Breast epithelium (tissue), 4 donors: ENCODE measurements around the gene DNAH10. TPM values are rescaled to one million over a fixed set of nuclear protein-coding genes. Genes with fewer than 3 reads are reported as not detected.

Source experiments
- DNase-seq, 2 donors: peaks; one replicate each; pipeline ENCODE4 v3.0.0-alpha.2; 2019; ENCODE audit warnings: low spot score in 2 of 2
- H3K27ac ChIP-seq, 2 donors: fragments of 200-600 bp; sonication (generic) in 1 of 2; one replicate each; pipeline ENCODE4 v1.5.1; 2016 to 2019; ENCODE audit warnings: mild to moderate bottlenecking in 1 of 2
- H3K27me3 ChIP-seq, 2 donors: fragments of 200-600 bp; sonication (generic) in 1 of 2; one replicate each; pipeline versions ENCODE4 v1.5.1 to v1.6.0; 2017 to 2019; ENCODE audit warnings: control low read depth in 1 of 2, mild to moderate bottlenecking in 1 of 2
- H3K36me3 ChIP-seq: fragments of 200-600 bp; one replicate; pipeline ENCODE4 v1.5.1; 2019
- H3K4me1 ChIP-seq, 2 donors: fragments of 200-600 bp; sonication (generic); one replicate each; pipeline ENCODE4 v1.5.1; 2016 to 2019; ENCODE audit warnings: control low read depth in 1 of 2
- H3K4me3 ChIP-seq, 3 donors: fragments of 200-600 bp; sonication (generic); 1 replicate in 2 of 3; 2 replicates in 1 of 3; pipeline ENCODE4 v1.5.1; 2016 to 2019; ENCODE audit warnings: mild to moderate bottlenecking in 3 of 3, moderate library complexity in 2 of 3
- H3K9me3 ChIP-seq, 2 donors: fragments of 200-600 bp; sonication (generic) in 1 of 2; one replicate each; pipeline ENCODE4 v1.5.1; 2016 to 2019; ENCODE audit warnings: control low read depth in 1 of 2
- POLR2A ChIP-seq: fragments of 450-650 bp; IDR thresholded peaks from one replicate; pipeline ENCODE4 v1.6.1; 2016; ENCODE audit warnings: antibody characterized with exemption, mild to moderate bottlenecking, moderate library complexity
- POLR2AphosphoS5 ChIP-seq, 3 donors: sonication (generic); formaldehyde crosslinking; IDR thresholded peaks; one replicate each; pipeline ENCODE4 v1.6.1; 2017; ENCODE audit warnings: antibody characterized with exemption in 3 of 3
- intact Hi-C: fragments of 100-400 bp; cut with DNase I; formaldehyde crosslinking; loops from one replicate; pipeline ENCODE4 v1.15.1; 2023; ENCODE audit warnings: low total_unique reads
- total RNA-seq, 3 donors: library from RNA; depleted of rRNA; stranded (reverse); fragments of >200 nt; gene quantifications; one replicate each; pipeline ENCODE4 v1.1.0, GENCODE V29; 2016
- TF ChIP-seq, protein P1 (sequence below), 3 donors: fragments of 450-650 bp; IDR thresholded peaks; one replicate each; pipeline ENCODE4 v1.5.1; 2016 to 2017; ENCODE audit warnings: antibody characterized with exemption in 3 of 3, mild to moderate bottlenecking in 3 of 3, moderate library complexity in 3 of 3

The DNAH10 gene
- total RNA-seq, 3 donors from 2014 or later: under 0.01 to 0.44 (median 0.33) TPM

DNA sequence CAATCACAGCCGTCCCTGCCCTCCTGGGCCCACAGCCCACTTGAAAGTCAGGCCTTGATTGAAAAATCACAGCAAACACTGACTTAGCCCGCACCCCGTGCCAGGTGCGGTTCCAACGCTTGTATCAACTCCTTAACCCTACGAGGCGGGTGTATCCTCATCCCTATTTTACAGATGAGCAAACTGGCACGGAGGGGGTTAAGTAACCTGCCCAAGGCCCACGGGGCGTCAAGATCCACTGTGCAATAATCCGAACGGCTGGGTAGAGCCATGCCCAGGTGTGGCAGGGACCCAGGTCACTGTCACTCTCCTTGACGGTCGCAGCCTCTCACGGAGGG, 583 bp downstream of the DNAH10 start:
- intact Hi-C loops: no loop called here
- Histone ChIP-seq H3K36me3 (no peaks in the 10 kb centered on the region), H3K4me3 (peak overlapping the region; percentile 34 to 69 (median 52)), H3K27ac (no peak overlapping the region), H3K9me3 (no peaks in the 10 kb centered on the region), H3K4me1 (no peaks in the 10 kb centered on the region), H3K27me3 (no peaks in the 10 kb centered on the region)
- no peak for DNase-seq
- TF ChIP-seq POLR2AphosphoS5 (IDR thresholded peaks at IDR 0.05): no peak
- TF ChIP-seq, protein P1, sequence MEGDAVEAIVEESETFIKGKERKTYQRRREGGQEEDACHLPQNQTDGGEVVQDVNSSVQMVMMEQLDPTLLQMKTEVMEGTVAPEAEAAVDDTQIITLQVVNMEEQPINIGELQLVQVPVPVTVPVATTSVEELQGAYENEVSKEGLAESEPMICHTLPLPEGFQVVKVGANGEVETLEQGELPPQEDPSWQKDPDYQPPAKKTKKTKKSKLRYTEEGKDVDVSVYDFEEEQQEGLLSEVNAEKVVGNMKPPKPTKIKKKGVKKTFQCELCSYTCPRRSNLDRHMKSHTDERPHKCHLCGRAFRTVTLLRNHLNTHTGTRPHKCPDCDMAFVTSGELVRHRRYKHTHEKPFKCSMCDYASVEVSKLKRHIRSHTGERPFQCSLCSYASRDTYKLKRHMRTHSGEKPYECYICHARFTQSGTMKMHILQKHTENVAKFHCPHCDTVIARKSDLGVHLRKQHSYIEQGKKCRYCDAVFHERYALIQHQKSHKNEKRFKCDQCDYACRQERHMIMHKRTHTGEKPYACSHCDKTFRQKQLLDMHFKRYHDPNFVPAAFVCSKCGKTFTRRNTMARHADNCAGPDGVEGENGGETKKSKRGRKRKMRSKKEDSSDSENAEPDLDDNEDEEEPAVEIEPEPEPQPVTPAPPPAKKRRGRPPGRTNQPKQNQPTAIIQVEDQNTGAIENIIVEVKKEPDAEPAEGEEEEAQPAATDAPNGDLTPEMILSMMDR (IDR thresholded peaks at IDR 0.05): no peak
- TF ChIP-seq POLR2A: no peak

DNA sequence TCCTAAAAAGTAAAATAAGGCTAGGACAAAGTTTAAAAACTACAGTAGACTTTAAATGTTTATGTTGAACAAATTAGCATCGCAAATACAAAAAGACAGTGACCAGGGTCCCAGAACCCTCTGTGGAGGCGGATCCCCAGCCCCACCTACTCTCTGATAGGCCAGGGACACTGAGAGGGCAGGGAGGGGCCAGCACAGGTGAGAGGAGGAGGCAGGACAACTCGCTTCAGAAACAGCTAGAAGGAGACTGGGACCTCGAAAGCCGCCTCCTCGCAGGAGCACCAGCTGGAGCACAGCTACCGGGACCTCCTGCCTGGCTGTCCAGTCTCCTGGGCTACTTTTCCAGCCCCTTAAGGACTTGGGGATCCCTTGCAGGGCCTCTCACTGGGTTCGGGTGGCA, 992 bp downstream of the DNAH10 start:
- intact Hi-C loops: no loop called here
- Histone ChIP-seq H3K4me1 (no peaks in the 10 kb centered on the region), H3K36me3 (no peaks in the 10 kb centered on the region), H3K27me3 (no peaks in the 10 kb centered on the region), H3K4me3 (peak overlapping the region in 1 of 3 donors; percentile 52), H3K27ac (no peak overlapping the region), H3K9me3 (no peaks in the 10 kb centered on the region)
- TF ChIP-seq, protein P1 (IDR thresholded peaks at IDR 0.05): no peak
- no peak for TF ChIP-seq POLR2AphosphoS5 (IDR thresholded peaks at IDR 0.05)
- TF ChIP-seq POLR2A: no peak
- DNase-seq: no peak

DNA sequence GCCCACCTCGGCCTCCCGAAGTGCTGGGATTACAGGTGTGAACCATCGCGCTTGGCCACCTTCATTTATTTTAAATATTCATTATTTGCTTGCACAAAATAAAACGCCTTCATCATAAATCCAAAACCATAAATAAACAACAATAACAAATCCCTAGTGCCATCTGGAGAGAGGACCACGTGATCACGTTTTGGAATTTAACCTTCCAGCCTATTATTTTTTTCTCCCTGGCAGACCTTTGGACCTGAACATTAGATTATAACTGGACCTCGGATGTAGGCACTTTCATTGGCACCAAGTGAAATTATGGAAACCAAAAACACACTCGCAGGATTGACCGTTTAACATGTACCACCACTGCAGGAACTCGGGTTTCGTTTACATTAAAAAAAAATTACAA, 2.0 kb downstream of the DNAH10 start:
- no peak overlapping the region for H3K4me3 ChIP-seq
- H3K27me3 ChIP-seq: no peaks in the 10 kb centered on the region
- H3K9me3 ChIP-seq: no peaks in the 10 kb centered on the region
- TF ChIP-seq, protein P1 (IDR thresholded peaks at IDR 0.05): no peak
- TF ChIP-seq POLR2A (no peak), POLR2AphosphoS5 (IDR thresholded peaks at IDR 0.05) (no peak)
- no peak for DNase-seq
- no peak overlapping the region for H3K27ac ChIP-seq
- no peaks in the 10 kb centered on the region for H3K36me3 ChIP-seq
- intact Hi-C loops: no loop called here
- H3K4me1 ChIP-seq: no peaks in the 10 kb centered on the region

DNA sequence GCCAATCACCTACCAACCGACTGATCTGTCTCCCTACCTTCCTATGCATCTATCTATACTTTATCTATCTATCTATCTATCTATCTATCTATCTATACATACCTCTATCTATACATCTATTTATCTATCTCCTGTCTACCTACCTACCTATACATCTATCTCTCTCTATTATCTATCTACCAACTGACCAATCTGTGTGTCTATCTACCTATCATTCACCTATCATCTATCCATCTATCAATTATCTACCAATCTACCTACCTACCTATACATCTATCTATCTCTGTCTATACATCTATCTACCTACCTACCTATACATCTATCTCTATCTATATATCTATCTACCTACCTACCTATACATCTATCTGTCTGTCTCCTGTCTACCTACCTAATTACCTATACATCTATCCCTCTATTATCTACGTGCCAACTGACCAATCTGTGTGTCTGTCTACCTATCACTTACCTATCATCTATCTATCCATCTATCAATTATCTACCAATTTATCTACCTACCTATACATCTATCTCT, 3.5 kb downstream of the DNAH10 start:
- H3K27me3 ChIP-seq: no peaks in the 10 kb centered on the region
- no peaks in the 10 kb centered on the region for H3K4me1 ChIP-seq
- H3K9me3 ChIP-seq: no peaks in the 10 kb centered on the region
- H3K36me3 ChIP-seq: no peaks in the 10 kb centered on the region
- no peak for DNase-seq
- H3K4me3 ChIP-seq: no peak overlapping the region
- TF ChIP-seq POLR2A (no peak), POLR2AphosphoS5 (IDR thresholded peaks at IDR 0.05) (no peak)
- TF ChIP-seq, protein P1 (IDR thresholded peaks at IDR 0.05): no peak
- H3K27ac ChIP-seq: no peak overlapping the region
- intact Hi-C loops: no loop called here

DNA sequence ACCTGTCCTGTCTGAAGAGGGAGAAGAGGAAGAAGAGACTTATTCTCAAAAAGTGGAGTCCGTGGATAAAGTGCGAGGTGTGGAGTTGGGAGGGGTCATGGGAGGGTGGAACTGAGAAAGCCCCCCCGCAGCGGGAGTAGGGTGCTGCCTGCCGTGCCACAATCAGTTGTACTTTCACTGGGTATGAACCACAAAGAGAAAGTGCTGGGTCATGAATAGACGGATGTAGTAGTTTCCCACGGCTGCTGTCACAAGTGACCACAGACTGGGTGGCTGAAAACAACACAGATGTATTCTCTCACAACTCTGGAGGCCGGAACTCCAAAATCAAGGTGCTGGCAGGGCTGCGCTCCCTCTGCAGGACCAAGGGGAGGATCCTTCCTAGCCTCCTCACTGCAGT, 5.5 kb downstream of the DNAH10 start:
- no peaks in the 10 kb centered on the region for H3K27me3 ChIP-seq
- no peaks in the 10 kb centered on the region for H3K4me1 ChIP-seq
- H3K9me3 ChIP-seq: no peaks in the 10 kb centered on the region
- no peaks in the 10 kb centered on the region for H3K36me3 ChIP-seq
- no peak overlapping the region for H3K27ac ChIP-seq
- intact Hi-C loops: no loop called here
- no peak for TF ChIP-seq POLR2AphosphoS5 (IDR thresholded peaks at IDR 0.05)
- TF ChIP-seq POLR2A: no peak
- TF ChIP-seq, protein P1 (IDR thresholded peaks at IDR 0.05): no peak
- H3K4me3 ChIP-seq: no peak overlapping the region
- DNase-seq: no peak
